Middle frontal gyrus (tissue), 1 donor: ENCODE data around the gene SPIC.

ENCODE experiments used
- DNase-seq: peaks from one replicate; pipeline ENCODE4 v3.0.0-alpha.2; 2015; ENCODE audit warnings: low spot score; ENCODE audit errors: extremely low spot score

SPIC gene

GRCh38 chr12:101527682-101528081, 52.5 kb downstream of the SPIC start:
- no peak for DNase-seq

GRCh38 chr12:101536069-101536674, 61.0 kb downstream of the SPIC start:
- no peak for DNase-seq
